OCI-LY3 (cell line): ENCODE results near the gene SLC26A11.

ENCODE experiments used
- H2AFZ ChIP-seq: fragments of 200-600, 300-600 bp; shearing (Covaris generic); 2 replicates; pipeline ENCODE4 v1.6.0; 2014; ENCODE audit warnings: antibody characterized with exemption, low read depth, low read length
- H3K27ac ChIP-seq: fragments of 200-600, 300-600 bp; sonication (generic); 2 replicates; pipeline ENCODE4 v1.5.1; 2014; ENCODE audit warnings: mild to moderate bottlenecking, low read length, moderate library complexity, mixed read lengths
- H3K27me3 ChIP-seq: fragments of 200-600, 300-600 bp; sonication (generic); 2 replicates; pipeline ENCODE4 v1.6.1; 2014; ENCODE audit warnings: low read depth, low read length, mixed read lengths
- H3K36me3 ChIP-seq: fragments of 200-600, 300-600 bp; sonication (generic); replicated peaks from 2 replicates; pipeline ENCODE3; 2014; ENCODE audit warnings: low read depth, low read length, mixed read lengths
- H3K4me1 ChIP-seq: fragments of 300-600, 200-600 bp; sonication (generic); 2 replicates; pipeline ENCODE4 v1.6.1; 2014; ENCODE audit warnings: low read length, mixed read lengths
- H3K4me2 ChIP-seq: fragments of 200-600, 300-600 bp; sonication (generic); 2 replicates; pipeline ENCODE4 v1.6.1; 2014; ENCODE audit warnings: low read length, mixed read lengths
- H3K4me3 ChIP-seq: fragments of 300-600, 200-600 bp; sonication (generic); 2 replicates; pipeline ENCODE4 v1.5.1; 2014; ENCODE audit warnings: antibody characterized with exemption, mild to moderate bottlenecking, low read length, moderate library complexity
- H3K79me2 ChIP-seq: fragments of 300-600, 200-600 bp; shearing (Covaris generic); 2 replicates; pipeline ENCODE4 v1.6.1; 2014; ENCODE audit warnings: mild to moderate bottlenecking, low read length, mixed read lengths
- H3K9ac ChIP-seq: fragments of 300-600, 200-600 bp; shearing (Covaris generic); 2 replicates; pipeline ENCODE4 v1.6.0; 2014; ENCODE audit warnings: mild to moderate bottlenecking, low read length, moderate library complexity
- H3K9me3 ChIP-seq: fragments of 200-600, 300-600 bp; shearing (Covaris generic); 2 replicates; pipeline ENCODE4 v1.6.1; 2014; ENCODE audit warnings: low read length, mixed read lengths; ENCODE audit not compliant: insufficient read depth
- H4K20me1 ChIP-seq: fragments of 200-600, 300-600 bp; sonication (generic); 2 replicates; pipeline ENCODE4 v1.6.1; 2016; ENCODE audit warnings: low read length, mixed read lengths; ENCODE audit not compliant: insufficient read depth
- CTCF ChIP-seq: fragments of 200-600, 300-600 bp; sonication (generic); IDR thresholded peaks from 2 replicates; pipeline ENCODE4 v1.5.1; 2014; ENCODE audit warnings: antibody characterized with exemption, low read length, low read depth
- EZH2phosphoT487 ChIP-seq: fragments of 200-600 bp; shearing (Covaris generic); IDR thresholded peaks from 2 replicates; pipeline ENCODE4 v1.6.1; 2018; ENCODE audit warnings: antibody characterized with exemption, mixed run types, low read depth

The SLC26A11 gene

GRCh38 chr17:80262775-80263244 lies 42.6 kb downstream of the SLC26A11 start:
- Histone ChIP-seq H4K20me1 (peaks cover 34% of the 10 kb centered on the region), H3K4me2 (peak overlapping the region; percentile 97), H2AFZ (no peak overlapping the region), H3K9ac (peak overlapping the region; percentile 97), H3K27ac (peak overlapping the region; percentile 92), H3K79me2 (peaks cover 70% of the 10 kb centered on the region), H3K27me3 (no peaks in the 10 kb centered on the region), H3K36me3 (peaks cover 38% of the 10 kb centered on the region), H3K9me3 (no peaks in the 10 kb centered on the region), H3K4me3 (peak overlapping the region; percentile 93), H3K4me1 (peaks cover 55% of the 10 kb centered on the region)
- TF ChIP-seq EZH2phosphoT487 (no peak), CTCF (no peak)

DNA sequence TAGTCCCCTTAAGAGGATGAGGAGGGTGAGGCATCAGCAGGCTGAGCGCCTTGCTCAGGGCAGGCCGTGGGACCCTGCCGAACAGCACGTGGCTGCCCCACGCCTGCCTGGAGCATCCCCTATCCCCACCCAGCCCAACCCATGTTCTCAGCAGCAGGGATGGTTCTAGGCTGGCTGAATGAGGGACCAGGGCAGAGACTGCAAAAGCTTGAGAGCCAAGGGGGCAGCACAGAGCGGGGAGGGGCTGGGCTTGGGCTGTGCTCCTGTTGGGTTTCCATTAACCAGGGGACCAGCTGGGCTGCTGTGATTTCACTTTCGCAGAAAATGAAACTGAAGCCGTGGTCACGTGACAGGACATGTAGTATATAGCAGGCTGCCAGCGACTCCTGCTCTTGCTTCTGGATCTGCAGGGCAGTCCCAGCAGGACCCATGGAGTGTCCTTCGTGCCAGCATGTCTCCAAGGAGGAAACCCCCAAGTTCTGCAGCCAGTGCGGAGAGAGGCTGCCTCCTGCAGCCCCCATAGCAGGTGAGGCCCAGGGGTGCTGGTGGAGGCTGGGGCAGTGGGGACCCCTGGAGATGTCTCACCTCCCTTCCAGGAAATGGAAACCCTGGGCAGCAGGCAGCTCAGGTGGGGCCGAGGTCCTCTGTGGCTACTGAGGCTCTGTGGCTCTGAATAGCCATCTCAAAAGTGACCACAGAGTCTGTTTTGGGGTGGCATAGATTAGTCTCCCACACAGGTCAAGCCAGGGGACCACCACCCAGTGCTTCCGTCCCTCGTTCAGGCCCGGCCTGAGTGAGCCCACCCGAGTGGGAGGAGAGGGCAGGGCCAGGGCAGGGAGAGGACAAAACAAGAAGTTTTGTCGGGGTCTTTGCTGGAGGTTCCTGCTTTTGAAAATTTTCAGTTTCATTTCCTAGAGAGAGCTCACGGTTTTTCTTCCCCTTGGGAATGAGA lies 43.3 kb downstream of the SLC26A11 start:
- H3K27me3 ChIP-seq = no peaks in the 10 kb centered on the region
- peak overlapping the region; percentile 97 for H3K9ac ChIP-seq
- TF ChIP-seq EZH2phosphoT487 (no peak), CTCF (peak; percentile 23)
- H3K79me2 ChIP-seq = peaks cover 77% of the 10 kb centered on the region
- peak overlapping the region; percentile 92 for H3K27ac ChIP-seq
- H3K9me3 ChIP-seq = no peaks in the 10 kb centered on the region
- peak overlapping the region; percentile 93 for H3K4me3 ChIP-seq
- no peak overlapping the region for H2AFZ ChIP-seq
- H4K20me1 ChIP-seq = peaks cover 41% of the 10 kb centered on the region
- H3K4me1 ChIP-seq = peaks cover 47% of the 10 kb centered on the region
- peak overlapping the region; percentile 97 for H3K4me2 ChIP-seq
- H3K36me3 ChIP-seq = peaks cover 45% of the 10 kb centered on the region

DNA sequence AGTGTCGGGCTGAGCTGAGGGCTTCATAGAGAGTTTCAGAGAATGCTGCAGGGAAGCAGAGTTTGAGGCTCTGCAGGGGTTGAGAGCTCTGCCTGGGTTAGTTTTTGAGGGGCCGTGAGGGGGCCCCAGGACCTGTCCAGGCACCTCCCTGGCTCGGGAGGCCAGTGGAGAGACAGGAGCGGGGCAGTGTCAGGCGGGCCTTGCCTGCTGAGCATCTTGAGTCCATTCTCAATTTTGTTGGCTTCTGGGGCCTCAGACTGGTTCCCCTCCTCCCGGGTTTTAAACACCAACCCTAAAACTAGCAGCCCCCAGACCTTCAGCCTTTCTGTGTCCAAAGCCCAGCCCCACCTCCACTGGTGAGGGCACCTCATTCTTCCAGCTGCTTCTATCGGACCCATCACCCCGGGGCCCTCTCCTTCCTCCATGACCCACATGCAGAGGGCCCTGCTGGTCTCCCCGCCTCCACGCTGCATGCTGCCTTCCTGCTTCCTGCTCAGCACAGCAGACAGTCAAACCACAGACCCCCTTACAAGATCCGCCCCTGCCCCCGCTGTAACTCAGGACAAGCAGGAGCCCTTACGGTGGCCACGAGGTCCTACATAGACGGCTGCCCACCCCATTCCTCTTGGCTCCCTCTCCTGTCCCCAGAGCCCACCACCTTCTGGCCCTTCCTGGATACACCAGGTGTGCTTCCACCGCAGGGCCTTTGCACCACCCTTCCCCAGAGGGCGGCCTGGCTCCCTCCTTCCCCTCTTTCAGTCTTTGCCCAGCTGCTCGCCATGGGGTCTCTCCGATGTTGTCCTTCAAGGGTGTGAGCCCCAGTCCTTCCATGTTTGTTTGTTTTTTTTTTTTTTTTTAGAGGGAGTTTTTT lies 44.2 kb downstream of the SLC26A11 start:
- H2AFZ ChIP-seq = no peak overlapping the region
- peak overlapping the region; percentile 95 for H3K9ac ChIP-seq
- H3K4me2 ChIP-seq = peak overlapping the region; percentile 97
- peaks cover 38% of the 10 kb centered on the region for H3K4me1 ChIP-seq
- H4K20me1 ChIP-seq = peaks cover 50% of the 10 kb centered on the region
- no peaks in the 10 kb centered on the region for H3K9me3 ChIP-seq
- H3K27me3 ChIP-seq = no peaks in the 10 kb centered on the region
- TF ChIP-seq CTCF = no peak
- no peak for TF ChIP-seq EZH2phosphoT487
- peaks cover 54% of the 10 kb centered on the region for H3K36me3 ChIP-seq
- peak overlapping the region; percentile 93 for H3K4me3 ChIP-seq
- peaks cover 86% of the 10 kb centered on the region for H3K79me2 ChIP-seq
- peak overlapping the region; percentile 92 for H3K27ac ChIP-seq
